HEK293 (cell line): ENCODE results near the gene F2.
"Not testable (repeated sequence)": the region's sequence is repeated elsewhere in the genome, so short reads cannot be mapped to it uniquely, and the experiment has no call there.

ENCODE experiments used
- CTCF ChIA-PET: fragments of 350-600 bp; formaldehyde crosslinking; extraction: SDS; loops from one replicate; lab custom pipeline; 2021; ENCODE audit warnings: antibody characterized with exemption; lab: Yijun Ruan, JAX
- POLR2A ChIA-PET: fragments of 300-600 bp; formaldehyde crosslinking; extraction: SDS; loops from one replicate; lab custom pipeline; 2020; ENCODE audit warnings: antibody characterized with exemption, inconsistent platforms; lab: Yijun Ruan, JAX
- H3K27ac ChIP-seq: fragments of 200-500 bp; sonication (Bioruptor generic); 2 replicates; pipeline ENCODE4 v1.5.1; 2014; ENCODE audit warnings: low read depth, low read length, control low read depth, inconsistent platforms; ENCODE audit errors: extremely low read depth
- H3K36me3 ChIP-seq, 2 experiments: fragments of 200-500 bp in 1 of 2; sonication (Bioruptor generic) in 1 of 2; 1 replicate in 1 of 2; 2 replicates in 1 of 2; pipeline ENCODE4 v1.5.1; 2014 to 2017; ENCODE audit warnings: inconsistent platforms in 2 of 2, low read length in 2 of 2; ENCODE audit not compliant: control insufficient read depth in 2 of 2, insufficient read depth in 1 of 2
- H3K4me1 ChIP-seq: fragments of 200-500 bp; sonication (Bioruptor generic); 2 replicates; pipeline ENCODE4 v1.5.1; 2014; ENCODE audit warnings: mild to moderate bottlenecking, low read length, inconsistent platforms; ENCODE audit not compliant: control insufficient read depth, insufficient read depth
- H3K4me3 ChIP-seq: 2 replicates; pipeline ENCODE4 v1.5.1; 2011; ENCODE audit warnings: low read depth, mild to moderate bottlenecking, control low read depth, low read length, moderate library complexity
- H3K9me3 ChIP-seq: fragments of 200-500 bp; sonication (Bioruptor generic); 2 replicates; pipeline ENCODE4 v1.5.1; 2014; ENCODE audit warnings: low read depth, low read length, inconsistent platforms; ENCODE audit not compliant: control insufficient read depth, insufficient read depth
- YY1 ChIP-seq: fragments of 450-650 bp; formaldehyde crosslinking; IDR thresholded peaks from 2 replicates; pipeline ENCODE4 v1.5.1; 2018; ENCODE audit warnings: missing biosample characterization, missing genetic modification characterization
- ZBTB10 ChIP-seq: fragments of 450-650 bp; formaldehyde crosslinking; IDR thresholded peaks from 2 replicates; pipeline ENCODE4 v1.5.1; 2016; ENCODE audit warnings: missing biosample characterization, missing genetic modification characterization
- ZBTB48 ChIP-seq: fragments of 450-650 bp; formaldehyde crosslinking; IDR thresholded peaks from 2 replicates; pipeline ENCODE4 v1.5.1; 2016; ENCODE audit warnings: missing biosample characterization, missing genetic modification characterization
- ZBTB49 ChIP-seq: fragments of 450-650 bp; formaldehyde crosslinking; IDR thresholded peaks from 2 replicates; pipeline ENCODE4 v1.5.1; 2016; ENCODE audit warnings: missing biosample characterization, missing genetic modification characterization, low read depth
- ZNF221 ChIP-seq: fragments of 450-650 bp; formaldehyde crosslinking; IDR thresholded peaks from 2 replicates; pipeline ENCODE4 v1.5.1; 2017; ENCODE audit warnings: missing biosample characterization, missing genetic modification characterization, borderline replicate concordance
- ZNF366 ChIP-seq: fragments of 450-650 bp; formaldehyde crosslinking; conservative IDR thresholded peaks from 2 replicates; pipeline ENCODE4 v1.5.1; 2016; ENCODE audit warnings: missing biosample characterization, missing genetic modification characterization
- ZNF549 ChIP-seq: fragments of 450-650 bp; IDR thresholded peaks from 2 replicates; pipeline ENCODE4 v1.5.1; 2018; ENCODE audit warnings: missing biosample characterization, missing genetic modification characterization, mild to moderate bottlenecking, inconsistent platforms, moderate library complexity
- ZNF785 ChIP-seq: fragments of 450-650 bp; formaldehyde crosslinking; IDR thresholded peaks from 2 replicates; pipeline ENCODE4 v1.5.1; 2016; ENCODE audit warnings: missing biosample characterization, missing genetic modification characterization
- TF ChIP-seq, protein P1 (sequence below): fragments of 450-650 bp; formaldehyde crosslinking; IDR thresholded peaks from 2 replicates; pipeline ENCODE4 v1.5.1; 2016; ENCODE audit warnings: missing biosample characterization, missing genetic modification characterization
- TF ChIP-seq, protein P2 (sequence below): fragments of 450-650 bp; formaldehyde crosslinking; IDR thresholded peaks from 2 replicates; pipeline ENCODE4 v1.5.1; 2017; ENCODE audit warnings: missing biosample characterization, missing genetic modification characterization
- TF ChIP-seq, protein P3 (sequence below): IDR thresholded peaks from 2 replicates; pipeline ENCODE4 v1.6.1; 2011; ENCODE audit warnings: mild to moderate bottlenecking, low read depth, low read length, borderline replicate concordance

F2 gene

DNA sequence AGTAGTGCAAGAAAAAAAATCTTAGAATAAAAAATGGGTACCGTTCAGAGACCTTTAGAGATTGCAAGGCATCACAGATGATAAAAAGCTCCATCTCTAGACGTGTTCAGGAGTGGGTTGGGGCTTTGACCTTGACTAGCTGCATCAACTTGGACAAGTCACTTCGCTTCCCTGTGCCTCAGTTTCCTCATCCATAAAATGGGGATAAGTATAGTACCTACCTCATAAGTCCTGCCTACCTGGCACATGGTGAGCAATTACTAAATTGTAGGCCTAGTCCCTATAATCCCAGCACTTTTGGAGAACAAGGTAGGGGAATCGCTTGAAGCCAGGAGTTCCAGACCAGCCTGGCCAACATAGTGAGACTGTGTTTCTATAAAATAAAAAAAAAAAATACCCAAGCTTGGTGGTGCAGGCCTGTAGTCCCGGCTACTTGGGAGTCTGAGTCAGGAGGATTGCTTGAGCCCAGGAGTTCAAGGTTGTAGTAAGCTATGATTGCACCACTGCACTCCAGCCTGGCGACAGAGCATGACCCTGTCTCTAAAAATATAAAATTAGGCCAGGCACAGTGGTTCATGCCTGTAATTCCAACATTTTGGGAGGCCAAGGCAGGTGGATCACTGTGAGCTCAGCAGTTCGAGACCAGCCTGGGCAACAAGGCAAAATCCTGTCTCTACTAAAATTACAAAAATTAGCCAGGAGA lies 6.0 kb upstream of the F2 start (continued):
- TF ChIP-seq ZBTB49 (tag by site-specific recombination), result no peak
- TF ChIP-seq, protein P1, sequence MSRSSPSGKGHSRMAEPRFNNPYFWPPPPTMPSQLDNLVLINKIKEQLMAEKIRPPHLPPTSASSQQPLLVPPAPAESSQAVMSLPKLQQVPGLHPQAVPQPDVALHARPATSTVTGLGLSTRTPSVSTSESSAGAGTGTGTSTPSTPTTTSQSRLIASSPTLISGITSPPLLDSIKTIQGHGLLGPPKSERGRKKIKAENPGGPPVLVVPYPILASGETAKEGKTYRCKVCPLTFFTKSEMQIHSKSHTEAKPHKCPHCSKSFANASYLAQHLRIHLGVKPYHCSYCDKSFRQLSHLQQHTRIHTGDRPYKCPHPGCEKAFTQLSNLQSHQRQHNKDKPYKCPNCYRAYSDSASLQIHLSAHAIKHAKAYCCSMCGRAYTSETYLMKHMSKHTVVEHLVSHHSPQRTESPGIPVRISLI (tag by site-specific recombination), result no peak
- TF ChIP-seq ZNF785, result no peak
- no peak for TF ChIP-seq ZBTB48
- TF ChIP-seq ZNF221, result no peak
- TF ChIP-seq ZNF366 (tag by site-specific recombination), result no peak
- TF ChIP-seq ZNF549 (tag by site-specific recombination), result no peak
- TF ChIP-seq, protein P2, sequence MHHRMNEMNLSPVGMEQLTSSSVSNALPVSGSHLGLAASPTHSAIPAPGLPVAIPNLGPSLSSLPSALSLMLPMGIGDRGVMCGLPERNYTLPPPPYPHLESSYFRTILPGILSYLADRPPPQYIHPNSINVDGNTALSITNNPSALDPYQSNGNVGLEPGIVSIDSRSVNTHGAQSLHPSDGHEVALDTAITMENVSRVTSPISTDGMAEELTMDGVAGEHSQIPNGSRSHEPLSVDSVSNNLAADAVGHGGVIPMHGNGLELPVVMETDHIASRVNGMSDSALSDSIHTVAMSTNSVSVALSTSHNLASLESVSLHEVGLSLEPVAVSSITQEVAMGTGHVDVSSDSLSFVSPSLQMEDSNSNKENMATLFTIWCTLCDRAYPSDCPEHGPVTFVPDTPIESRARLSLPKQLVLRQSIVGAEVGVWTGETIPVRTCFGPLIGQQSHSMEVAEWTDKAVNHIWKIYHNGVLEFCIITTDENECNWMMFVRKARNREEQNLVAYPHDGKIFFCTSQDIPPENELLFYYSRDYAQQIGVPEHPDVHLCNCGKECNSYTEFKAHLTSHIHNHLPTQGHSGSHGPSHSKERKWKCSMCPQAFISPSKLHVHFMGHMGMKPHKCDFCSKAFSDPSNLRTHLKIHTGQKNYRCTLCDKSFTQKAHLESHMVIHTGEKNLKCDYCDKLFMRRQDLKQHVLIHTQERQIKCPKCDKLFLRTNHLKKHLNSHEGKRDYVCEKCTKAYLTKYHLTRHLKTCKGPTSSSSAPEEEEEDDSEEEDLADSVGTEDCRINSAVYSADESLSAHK (tag by site-specific recombination), result no peak
- TF ChIP-seq ZBTB10 (tag by site-specific recombination), result no peak
- no peak for TF ChIP-seq YY1 (tag by site-specific recombination)
- TF ChIP-seq, all 188 proteins: peak for 0

- H3K36me3 ChIP-seq, H3K4me3 ChIP-seq, H3K9me3 ChIP-seq, H3K27ac ChIP-seq, H3K4me1 ChIP-seq, CTCF ChIA-PET: not testable (repeated sequence)
- POLR2A ChIA-PET, result interaction anchor here (0.7 kb wide), 1 partner anchor 468 kb away, joined by 3 read pairs; no protein-coding TSS in a partner anchor
Observed at GRCh38 chr11:46717825-46718154, 1.2 kb upstream of the F2 start.

GRCh38 chr11:46718155-46719019 lies 626 bp upstream of the F2 start:
- H3K27ac ChIP-seq, result no peak overlapping the region
- TF ChIP-seq, protein P3, sequence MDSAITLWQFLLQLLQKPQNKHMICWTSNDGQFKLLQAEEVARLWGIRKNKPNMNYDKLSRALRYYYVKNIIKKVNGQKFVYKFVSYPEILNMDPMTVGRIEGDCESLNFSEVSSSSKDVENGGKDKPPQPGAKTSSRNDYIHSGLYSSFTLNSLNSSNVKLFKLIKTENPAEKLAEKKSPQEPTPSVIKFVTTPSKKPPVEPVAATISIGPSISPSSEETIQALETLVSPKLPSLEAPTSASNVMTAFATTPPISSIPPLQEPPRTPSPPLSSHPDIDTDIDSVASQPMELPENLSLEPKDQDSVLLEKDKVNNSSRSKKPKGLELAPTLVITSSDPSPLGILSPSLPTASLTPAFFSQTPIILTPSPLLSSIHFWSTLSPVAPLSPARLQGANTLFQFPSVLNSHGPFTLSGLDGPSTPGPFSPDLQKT, result no peak
- TF ChIP-seq, all 188 proteins: peak for 0
- Histone ChIP-seq H3K36me3 (no peaks in the 10 kb centered on the region), H3K4me1 (no peaks in the 10 kb centered on the region), H3K9me3 (no peaks in the 10 kb centered on the region), H3K4me3 (no peak overlapping the region)
- ChIA-PET POLR2A (interaction anchor here (0.7 kb wide), 1 partner anchor 467 kb away, joined by 3 read pairs; no protein-coding TSS in a partner anchor), CTCF (interaction anchor here (0.6 kb wide), 1 partner anchor 15 kb away, joined by 3 read pairs; no protein-coding TSS in a partner anchor)
